ENCODE results near the gene TMEM161A. TPM values are rescaled to one million over a fixed set of nuclear protein-coding genes. Genes with fewer than 3 reads are reported as not detected.
A peak's percentile ranks its signal among the peaks of the same experiment; 100 is the strongest.
"Not testable (repeated sequence)": the region's sequence is repeated elsewhere in the genome, so short reads cannot be mapped to it uniquely, and the experiment has no call there.

TMEM161A gene
- total RNA-seq, 4 donors from 2014 or later = 16.9 to 41.9 (median 18.5) TPM

DNA sequence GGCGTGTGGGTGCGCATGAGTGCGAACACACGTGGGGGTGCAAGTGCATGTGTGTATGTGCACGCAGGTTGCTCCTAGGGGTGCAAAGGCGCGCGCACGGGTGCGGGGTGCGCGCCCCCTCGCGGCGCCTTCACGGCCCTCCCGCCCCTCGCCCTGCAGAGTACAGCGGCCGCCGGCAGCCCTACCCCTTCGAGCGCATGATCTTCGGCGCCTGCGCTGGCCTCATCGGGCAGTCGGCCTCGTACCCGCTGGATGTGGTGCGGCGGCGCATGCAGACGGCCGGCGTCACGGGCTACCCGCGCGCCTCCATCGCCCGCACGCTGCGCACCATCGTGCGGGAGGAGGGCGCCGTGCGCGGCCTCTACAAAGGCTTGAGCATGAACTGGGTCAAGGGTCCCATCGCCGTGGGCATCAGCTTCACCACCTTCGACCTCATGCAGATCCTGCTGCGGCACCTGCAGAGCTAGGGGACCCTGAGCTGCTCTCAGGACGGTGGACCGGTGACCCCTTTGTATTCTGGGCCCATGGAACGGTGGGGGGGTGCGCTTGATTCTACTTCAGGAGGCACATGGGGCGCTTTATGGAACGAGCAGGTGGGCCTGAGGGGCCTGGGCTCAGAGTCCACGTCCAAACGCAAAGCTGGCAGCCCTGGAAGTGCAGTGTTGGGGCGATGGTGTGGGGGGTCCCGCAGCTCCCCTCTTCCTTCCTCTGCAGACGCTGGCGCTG lies 27.7 kb downstream of the TMEM161A start:
- intact Hi-C loops (cut with DNase I; ENCODE audit: low total_unique reads) = no loop called here
- no peaks in the 10 kb centered on the region for H3K36me3 ChIP-seq
- WGBS, 2 donors (ENCODE audit: low coverage in 1 of 2) = 13 to 30% methylated on average over 2 to 48 of the region's 66 CpGs
- TF ChIP-seq, protein P1, sequence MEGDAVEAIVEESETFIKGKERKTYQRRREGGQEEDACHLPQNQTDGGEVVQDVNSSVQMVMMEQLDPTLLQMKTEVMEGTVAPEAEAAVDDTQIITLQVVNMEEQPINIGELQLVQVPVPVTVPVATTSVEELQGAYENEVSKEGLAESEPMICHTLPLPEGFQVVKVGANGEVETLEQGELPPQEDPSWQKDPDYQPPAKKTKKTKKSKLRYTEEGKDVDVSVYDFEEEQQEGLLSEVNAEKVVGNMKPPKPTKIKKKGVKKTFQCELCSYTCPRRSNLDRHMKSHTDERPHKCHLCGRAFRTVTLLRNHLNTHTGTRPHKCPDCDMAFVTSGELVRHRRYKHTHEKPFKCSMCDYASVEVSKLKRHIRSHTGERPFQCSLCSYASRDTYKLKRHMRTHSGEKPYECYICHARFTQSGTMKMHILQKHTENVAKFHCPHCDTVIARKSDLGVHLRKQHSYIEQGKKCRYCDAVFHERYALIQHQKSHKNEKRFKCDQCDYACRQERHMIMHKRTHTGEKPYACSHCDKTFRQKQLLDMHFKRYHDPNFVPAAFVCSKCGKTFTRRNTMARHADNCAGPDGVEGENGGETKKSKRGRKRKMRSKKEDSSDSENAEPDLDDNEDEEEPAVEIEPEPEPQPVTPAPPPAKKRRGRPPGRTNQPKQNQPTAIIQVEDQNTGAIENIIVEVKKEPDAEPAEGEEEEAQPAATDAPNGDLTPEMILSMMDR (IDR thresholded peaks at IDR 0.05) = peak in 2 of 5 experiments; percentile 20 to 26
- TF ChIP-seq POLR2A (IDR thresholded peaks at IDR 0.05) (no peak), POLR2AphosphoS5 (IDR thresholded peaks at IDR 0.05) (no peak)
- H3K9me3 ChIP-seq = no peaks in the 10 kb centered on the region
- in situ Hi-C loops (cut with MboI; ENCODE audit: low pct_ligation_motif_present in 1 of 4, low pct_unique_long_range_greater_than_20kb in 1 of 4, low sequenced_read_pairs in 3 of 4) = no loop called here
- DNase-seq = no peak
- H3K4me3 ChIP-seq = peak overlapping the region in 2 of 4 donors; percentile 12 to 23
- peaks cover 6% of the 10 kb centered on the region for H3K27me3 ChIP-seq
- H3K27ac ChIP-seq = no peak overlapping the region
- H3K4me1 ChIP-seq = peaks cover 0 to 15% (median 10%) of the 10 kb centered on the region in 4 donors

DNA sequence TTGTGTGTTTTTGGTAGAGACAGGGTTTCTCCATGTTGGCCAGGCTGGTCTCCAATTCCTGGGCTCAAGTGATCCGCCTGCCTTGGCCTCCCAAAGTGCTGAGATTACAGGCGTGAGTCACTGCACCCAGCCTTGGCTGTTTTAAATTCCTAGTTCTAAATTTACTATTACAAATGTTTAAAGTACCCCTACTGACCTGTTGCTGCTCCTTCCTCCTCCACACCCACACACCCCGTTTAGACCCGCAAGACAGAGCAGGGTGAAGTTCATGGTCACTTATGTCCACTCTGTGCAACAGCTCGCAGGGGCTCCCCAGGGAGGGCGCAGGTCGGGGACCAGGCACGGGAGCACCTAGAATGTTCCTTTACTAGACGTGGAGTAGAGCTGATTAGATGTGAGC lies 28.7 kb downstream of the TMEM161A start:
- Histone ChIP-seq H3K9me3 (no peaks in the 10 kb centered on the region), H3K27me3 (peaks cover 6% of the 10 kb centered on the region), H3K4me1 (peaks cover 0 to 19% (median 15%) of the 10 kb centered on the region in 4 donors), H3K4me3 (no peak overlapping the region), H3K27ac (no peak overlapping the region), H3K36me3 (no peaks in the 10 kb centered on the region)
- DNase-seq = no peak
- TF ChIP-seq EP300 (IDR thresholded peaks at IDR 0.05; ENCODE audit: low read depth) (no peak), POLR2AphosphoS5 (IDR thresholded peaks at IDR 0.05) (no peak), POLR2A (IDR thresholded peaks at IDR 0.05) (no peak)
- TF ChIP-seq, protein P1 (IDR thresholded peaks at IDR 0.05) = no peak
- 20 to 71% methylated on average over 1 to 9 of the region's 9 CpGs for WGBS, 2 donors (ENCODE audit: low coverage in 1 of 2)
- intact Hi-C loops (cut with DNase I; ENCODE audit: low total_unique reads) (no loop called here), in situ Hi-C loops (cut with MboI; ENCODE audit: low pct_ligation_motif_present in 1 of 4, low pct_unique_long_range_greater_than_20kb in 1 of 4, low sequenced_read_pairs in 3 of 4) (no loop called here)

DNA sequence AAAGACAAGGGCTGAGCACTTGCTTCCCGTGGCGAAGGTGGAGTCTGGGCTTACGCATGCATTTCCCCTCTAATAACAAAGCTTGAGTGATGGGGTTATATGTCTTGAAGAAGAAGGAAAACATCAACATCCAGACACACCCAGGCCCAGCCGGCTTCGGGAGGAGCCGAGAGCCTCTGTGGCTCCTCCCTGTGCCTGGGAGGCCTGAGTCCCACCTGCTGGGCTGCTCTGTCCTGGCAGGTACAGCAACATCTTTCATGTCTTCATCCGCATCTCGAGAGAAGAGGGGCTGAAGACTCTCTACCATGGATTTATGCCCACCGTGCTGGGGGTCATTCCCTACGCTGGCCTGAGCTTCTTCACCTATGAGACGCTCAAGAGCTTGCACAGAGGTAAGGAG lies 30.6 kb downstream of the TMEM161A start:
- H3K9me3 ChIP-seq = no peaks in the 10 kb centered on the region
- no peaks in the 10 kb centered on the region for H3K36me3 ChIP-seq
- H3K27me3 ChIP-seq = peaks cover 6% of the 10 kb centered on the region
- intact Hi-C loops (cut with DNase I; ENCODE audit: low total_unique reads) (no loop called here), in situ Hi-C loops (cut with MboI; ENCODE audit: low pct_ligation_motif_present in 1 of 4, low pct_unique_long_range_greater_than_20kb in 1 of 4, low sequenced_read_pairs in 3 of 4) (no loop called here)
- DNase-seq = no peak
- no peak overlapping the region for H3K27ac ChIP-seq
- no peak for TF ChIP-seq POLR2A (IDR thresholded peaks at IDR 0.05)
- TF ChIP-seq EP300 (IDR thresholded peaks at IDR 0.05; ENCODE audit: low read depth) = no peak
- TF ChIP-seq, protein P1 (IDR thresholded peaks at IDR 0.05) = no peak
- TF ChIP-seq POLR2AphosphoS5 (IDR thresholded peaks at IDR 0.05) = no peak
- 80% methylated on average over 11 of the region's 11 CpGs; no CpG with 5 or more reads in 1 of the 2 donors for WGBS, 2 donors (ENCODE audit: low coverage in 1 of 2)
- H3K4me1 ChIP-seq = peaks cover 0 to 19% (median 16%) of the 10 kb centered on the region in 4 donors
- H3K4me3 ChIP-seq = no peak overlapping the region

DNA sequence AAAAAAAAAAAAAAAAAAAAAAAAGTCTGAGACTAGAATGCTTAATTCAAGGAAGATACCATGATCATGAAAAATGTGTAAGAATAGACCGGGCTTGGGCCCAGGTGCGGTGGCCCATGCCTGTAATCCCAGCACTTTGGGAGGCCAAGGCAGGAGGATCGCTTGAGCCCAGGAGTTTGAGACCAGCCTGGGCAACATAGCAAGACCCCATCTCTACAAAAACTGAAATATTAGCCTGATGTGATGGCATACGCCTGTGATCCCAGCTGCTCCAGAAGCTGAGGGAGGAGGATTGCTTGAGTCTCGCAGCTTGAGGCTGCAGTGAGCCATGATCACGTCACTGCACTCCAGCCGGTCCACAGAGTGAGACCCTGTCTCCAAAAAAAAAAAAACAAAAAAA lies 31.3 kb downstream of the TMEM161A start:
- intact Hi-C loops (cut with DNase I; ENCODE audit: low total_unique reads); H3K27me3 ChIP-seq; in situ Hi-C loops (cut with MboI; ENCODE audit: low pct_ligation_motif_present in 1 of 4, low pct_unique_long_range_greater_than_20kb in 1 of 4, low sequenced_read_pairs in 3 of 4); DNase-seq; H3K9me3 ChIP-seq; H3K4me3 ChIP-seq; H3K36me3 ChIP-seq; H3K27ac ChIP-seq: not testable (repeated sequence)
- WGBS, 2 donors (ENCODE audit: low coverage in 1 of 2) = 92 to 97% methylated on average over 7 of the region's 7 CpGs
- H3K4me1 ChIP-seq = peaks cover 0 to 19% (median 16%) of the 10 kb centered on the region in 4 donors
